OCI-LY3 (cell line): ENCODE results near the gene SYT7.

Experiments used
- H2AFZ ChIP-seq: fragments of 200-600, 300-600 bp; shearing (Covaris generic); 2 replicates; pipeline ENCODE4 v1.6.0; 2014; ENCODE audit warnings: antibody characterized with exemption, low read depth, low read length
- H3K27ac ChIP-seq: fragments of 200-600, 300-600 bp; sonication (generic); 2 replicates; pipeline ENCODE4 v1.5.1; 2014; ENCODE audit warnings: mild to moderate bottlenecking, low read length, moderate library complexity, mixed read lengths
- H3K27me3 ChIP-seq: fragments of 200-600, 300-600 bp; sonication (generic); 2 replicates; pipeline ENCODE4 v1.6.1; 2014; ENCODE audit warnings: low read depth, low read length, mixed read lengths
- H3K36me3 ChIP-seq: fragments of 200-600, 300-600 bp; sonication (generic); replicated peaks from 2 replicates; pipeline ENCODE3; 2014; ENCODE audit warnings: low read depth, low read length, mixed read lengths
- H3K4me1 ChIP-seq: fragments of 300-600, 200-600 bp; sonication (generic); 2 replicates; pipeline ENCODE4 v1.6.1; 2014; ENCODE audit warnings: low read length, mixed read lengths
- H3K4me2 ChIP-seq: fragments of 200-600, 300-600 bp; sonication (generic); 2 replicates; pipeline ENCODE4 v1.6.1; 2014; ENCODE audit warnings: low read length, mixed read lengths
- H3K4me3 ChIP-seq: fragments of 300-600, 200-600 bp; sonication (generic); 2 replicates; pipeline ENCODE4 v1.5.1; 2014; ENCODE audit warnings: antibody characterized with exemption, mild to moderate bottlenecking, low read length, moderate library complexity
- H3K79me2 ChIP-seq: fragments of 300-600, 200-600 bp; shearing (Covaris generic); 2 replicates; pipeline ENCODE4 v1.6.1; 2014; ENCODE audit warnings: mild to moderate bottlenecking, low read length, mixed read lengths
- H3K9ac ChIP-seq: fragments of 300-600, 200-600 bp; shearing (Covaris generic); 2 replicates; pipeline ENCODE4 v1.6.0; 2014; ENCODE audit warnings: mild to moderate bottlenecking, low read length, moderate library complexity
- H3K9me3 ChIP-seq: fragments of 200-600, 300-600 bp; shearing (Covaris generic); 2 replicates; pipeline ENCODE4 v1.6.1; 2014; ENCODE audit warnings: low read length, mixed read lengths; ENCODE audit not compliant: insufficient read depth
- H4K20me1 ChIP-seq: fragments of 200-600, 300-600 bp; sonication (generic); 2 replicates; pipeline ENCODE4 v1.6.1; 2016; ENCODE audit warnings: low read length, mixed read lengths; ENCODE audit not compliant: insufficient read depth
- CTCF ChIP-seq: fragments of 200-600, 300-600 bp; sonication (generic); IDR thresholded peaks from 2 replicates; pipeline ENCODE4 v1.5.1; 2014; ENCODE audit warnings: antibody characterized with exemption, low read length, low read depth
- EZH2phosphoT487 ChIP-seq: fragments of 200-600 bp; shearing (Covaris generic); IDR thresholded peaks from 2 replicates; pipeline ENCODE4 v1.6.1; 2018; ENCODE audit warnings: antibody characterized with exemption, mixed run types, low read depth

The SYT7 gene

GRCh38 chr11:61555051-61555969, 25.6 kb downstream of the SYT7 start:
- H3K9ac ChIP-seq, result no peak overlapping the region
- 0 out of 2 replicates have a peak, but pooled peaks cover 9% of the 10 kb centered on the region for H4K20me1 ChIP-seq
- H3K4me2 ChIP-seq, result no peak overlapping the region
- no peak overlapping the region for H2AFZ ChIP-seq
- H3K4me3 ChIP-seq, result no peak overlapping the region
- H3K27me3 ChIP-seq, result peaks cover 43% of the 10 kb centered on the region
- no peaks in the 10 kb centered on the region for H3K36me3 ChIP-seq
- H3K79me2 ChIP-seq, result no peaks in the 10 kb centered on the region
- no peaks in the 10 kb centered on the region for H3K9me3 ChIP-seq
- H3K4me1 ChIP-seq, result peaks cover 2% of the 10 kb centered on the region; the same call in 1 of the 2 replicates
- no peak for TF ChIP-seq CTCF
- no peak for TF ChIP-seq EZH2phosphoT487
- no peak overlapping the region for H3K27ac ChIP-seq

- Histone ChIP-seq H3K27ac (no peak overlapping the region), H3K4me3 (no peak overlapping the region), H3K4me1 (peaks cover 2% of the 10 kb centered on the region; the same call in 1 of the 2 replicates), H2AFZ (no peak overlapping the region), H4K20me1 (0 out of 2 replicates have a peak, but pooled peaks cover 4% of the 10 kb centered on the region), H3K9me3 (no peaks in the 10 kb centered on the region), H3K36me3 (no peaks in the 10 kb centered on the region), H3K27me3 (peaks cover 34% of the 10 kb centered on the region), H3K79me2 (no peaks in the 10 kb centered on the region), H3K9ac (no peak overlapping the region), H3K4me2 (no peak overlapping the region)
- TF ChIP-seq CTCF, result no peak
- TF ChIP-seq EZH2phosphoT487, result no peak
Measured at GRCh38 chr11:61554172-61554988, 26.5 kb downstream of the SYT7 start.

GRCh38 chr11:61553373-61554171, 27.3 kb downstream of the SYT7 start:
- no peak overlapping the region for H3K4me2 ChIP-seq
- no peak overlapping the region for H3K9ac ChIP-seq
- no peak overlapping the region for H2AFZ ChIP-seq
- H3K27me3 ChIP-seq, result peaks cover 33% of the 10 kb centered on the region
- TF ChIP-seq EZH2phosphoT487 (no peak), CTCF (no peak)
- no peak overlapping the region for H3K27ac ChIP-seq
- no peaks in the 10 kb centered on the region for H4K20me1 ChIP-seq
- H3K9me3 ChIP-seq, result no peaks in the 10 kb centered on the region
- no peak overlapping the region for H3K4me3 ChIP-seq
- H3K36me3 ChIP-seq, result no peaks in the 10 kb centered on the region
- no peaks in the 10 kb centered on the region for H3K79me2 ChIP-seq
- H3K4me1 ChIP-seq, result peaks cover 2% of the 10 kb centered on the region; the same call in 1 of the 2 replicates
